ENCODE data around the gene MYH10.

The MYH10 gene

GRCh38 chr17:8479431-8479947 lies 151.0 kb downstream of the MYH10 start:
- Histone ChIP-seq H3K4me1 (ENCODE audit: control insufficient read depth in 1 of 2, insufficient read depth in 1 of 2, low read depth in 1 of 2, low read length in 1 of 2) (no peaks in the 10 kb centered on the region), H3K9me3 (no peaks in the 10 kb centered on the region), H3K36me3 (peaks cover 93% of the 10 kb centered on the region), H3K4me3 (ENCODE audit: low read depth in 1 of 2, low read length in 1 of 2) (no peak overlapping the region), H3K27ac (no peak overlapping the region), H3K27me3 (no peaks in the 10 kb centered on the region)
- TF ChIP-seq CTCF (IDR thresholded peaks at IDR 0.05) = no peak

DNA sequence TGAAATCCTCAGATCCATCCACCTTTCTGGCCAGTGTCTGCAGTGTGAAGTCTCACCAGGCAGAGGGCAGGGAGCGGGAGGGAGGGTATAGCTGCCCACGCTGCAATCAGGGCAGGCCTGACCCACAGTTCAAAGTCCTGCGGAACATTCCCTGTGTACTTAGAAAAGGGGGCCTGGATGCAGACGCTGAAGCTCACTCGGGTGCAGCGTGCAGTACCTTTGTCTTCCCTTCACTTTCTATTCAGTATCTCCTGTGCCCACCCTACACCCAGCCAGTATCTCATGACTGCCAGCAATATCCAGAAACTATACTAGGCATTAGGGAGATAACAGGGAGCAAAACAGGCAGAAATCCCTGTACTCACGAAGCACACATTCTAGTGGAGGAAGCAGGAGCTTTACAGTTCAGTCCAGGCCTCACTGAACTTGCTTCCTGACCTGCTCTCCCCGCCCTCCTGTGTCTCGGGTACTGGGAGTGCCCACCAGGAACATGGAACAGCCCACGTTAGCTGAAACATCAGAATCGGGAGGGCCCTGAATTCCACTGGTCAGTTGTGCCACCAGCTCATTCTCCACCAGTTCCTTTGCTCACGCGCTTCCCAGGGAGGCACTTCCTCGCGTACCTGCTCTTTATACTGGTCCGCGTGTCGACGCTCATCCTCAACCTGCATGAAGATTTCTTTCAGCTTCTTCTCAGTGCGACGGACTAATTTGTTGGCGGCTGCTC lies 152.6 kb downstream of the MYH10 start:
- Histone ChIP-seq H3K27ac (no peak overlapping the region), H3K4me1 (ENCODE audit: control insufficient read depth in 1 of 2, insufficient read depth in 1 of 2, low read depth in 1 of 2, low read length in 1 of 2) (no peaks in the 10 kb centered on the region)

GRCh38 chr17:8477171-8477570 lies 153.4 kb downstream of the MYH10 start:
- Histone ChIP-seq H3K36me3 (peaks cover 100% of the 10 kb centered on the region), H3K9me3 (no peaks in the 10 kb centered on the region), H3K27ac (no peak overlapping the region), H3K27me3 (no peaks in the 10 kb centered on the region), H3K4me3 (ENCODE audit: low read depth in 1 of 2, low read length in 1 of 2) (no peak overlapping the region), H3K4me1 (ENCODE audit: control insufficient read depth in 1 of 2, insufficient read depth in 1 of 2, low read depth in 1 of 2, low read length in 1 of 2) (no peaks in the 10 kb centered on the region)
- TF ChIP-seq CTCF (IDR thresholded peaks at IDR 0.05) = no peak

More for the DNA sequence above, 152.6 kb downstream of the MYH10 start:
- H3K27me3 ChIP-seq = no peaks in the 10 kb centered on the region
- H3K36me3 ChIP-seq = peaks cover 99% of the 10 kb centered on the region
- no peaks in the 10 kb centered on the region for H3K9me3 ChIP-seq
- H3K4me3 ChIP-seq (ENCODE audit: low read depth in 1 of 2, low read length in 1 of 2) = no peak overlapping the region
- no peak for TF ChIP-seq CTCF (IDR thresholded peaks at IDR 0.05)

- H3K4me1 ChIP-seq (ENCODE audit: control insufficient read depth in 1 of 2, insufficient read depth in 1 of 2, low read depth in 1 of 2, low read length in 1 of 2) = no peaks in the 10 kb centered on the region
- H3K9me3 ChIP-seq = no peaks in the 10 kb centered on the region
- no peak overlapping the region for H3K4me3 ChIP-seq (ENCODE audit: low read depth in 1 of 2, low read length in 1 of 2)
- no peak for TF ChIP-seq CTCF (IDR thresholded peaks at IDR 0.05)
- no peaks in the 10 kb centered on the region for H3K27me3 ChIP-seq
- peaks cover 100% of the 10 kb centered on the region for H3K36me3 ChIP-seq
- H3K27ac ChIP-seq = no peak overlapping the region
Observed at GRCh38 chr17:8476741-8477140, 153.8 kb downstream of the MYH10 start.

DNA sequence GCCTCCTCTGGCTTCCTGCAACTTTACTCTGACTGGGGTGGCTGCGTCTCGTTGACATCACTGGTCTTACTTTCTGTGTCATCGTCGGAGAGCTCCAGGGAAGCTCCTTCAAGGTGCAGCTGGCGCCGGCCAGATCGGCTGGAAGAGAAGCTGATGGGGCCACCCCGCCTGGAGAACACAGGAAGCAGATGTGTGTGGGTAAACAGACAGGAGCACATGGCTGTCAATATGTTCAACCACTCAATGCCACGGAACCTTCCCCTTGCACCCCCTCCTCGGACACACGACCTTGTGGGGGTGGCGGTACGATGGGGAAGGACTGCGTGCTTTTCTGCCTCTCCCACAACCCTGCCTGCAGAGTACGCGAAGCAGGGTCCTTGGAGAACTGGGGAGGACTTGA lies 154.7 kb downstream of the MYH10 start:
- H3K4me3 ChIP-seq (ENCODE audit: low read depth in 1 of 2, low read length in 1 of 2) = no peak overlapping the region
- no peak for TF ChIP-seq CTCF (IDR thresholded peaks at IDR 0.05)
- H3K9me3 ChIP-seq = no peaks in the 10 kb centered on the region
- H3K36me3 ChIP-seq = peaks cover 100% of the 10 kb centered on the region
- H3K27ac ChIP-seq = no peak overlapping the region
- no peaks in the 10 kb centered on the region for H3K4me1 ChIP-seq (ENCODE audit: control insufficient read depth in 1 of 2, insufficient read depth in 1 of 2, low read depth in 1 of 2, low read length in 1 of 2)
- no peaks in the 10 kb centered on the region for H3K27me3 ChIP-seq

Data from neutrophil (primary cell).